OCI-LY1 (cell line): ENCODE measurements around the gene CALB2.

Source experiments
- H2AFZ ChIP-seq: fragments of 200-600 bp; sonication (generic), shearing (Covaris generic); 2 replicates; pipeline ENCODE4 v1.6.0; 2014; ENCODE audit warnings: antibody characterized with exemption, mild to moderate bottlenecking, low read length
- H3F3A ChIP-seq: fragments of 200-600 bp; sonication (generic), shearing (Covaris generic); 2 replicates; pipeline ENCODE4 v1.6.0; 2014; ENCODE audit warnings: mild to moderate bottlenecking, antibody characterized with exemption, low read length, moderate library complexity; ENCODE audit not compliant: insufficient read depth
- H3K27ac ChIP-seq: fragments of 200-600 bp; sonication (generic); 2 replicates; pipeline ENCODE4 v1.5.1; 2014; ENCODE audit warnings: low read length, mixed run types, mild to moderate bottlenecking, low read depth; ENCODE audit not compliant: poor library complexity, severe bottlenecking
- H3K27me3 ChIP-seq: fragments of 200-600 bp; sonication (generic); 2 replicates; pipeline ENCODE4 v1.6.0; 2014; ENCODE audit warnings: antibody characterized with exemption, mild to moderate bottlenecking, low read length, moderate library complexity; ENCODE audit not compliant: insufficient read depth
- H3K36me3 ChIP-seq: fragments of 200-600 bp; sonication (generic); 2 replicates; pipeline ENCODE4 v1.6.1; 2014; ENCODE audit warnings: mild to moderate bottlenecking, antibody characterized with exemption, low read length, moderate library complexity, mixed read lengths; ENCODE audit not compliant: insufficient read depth
- H3K4me1 ChIP-seq: fragments of 200-600 bp; sonication (generic); 2 replicates; pipeline ENCODE4 v1.5.1; 2014; ENCODE audit warnings: mild to moderate bottlenecking, low read length, moderate library complexity; ENCODE audit not compliant: insufficient read depth, severe bottlenecking
- H3K4me2 ChIP-seq: fragments of 200-600 bp; sonication (generic), shearing (Covaris generic); 2 replicates; pipeline ENCODE4 v1.6.1; 2014; ENCODE audit warnings: low read length
- H3K4me3 ChIP-seq: fragments of 200-600 bp; sonication (generic); 2 replicates; pipeline ENCODE4 v1.5.1; 2014; ENCODE audit warnings: low read length, low read depth, mild to moderate bottlenecking, mixed read lengths; ENCODE audit not compliant: poor library complexity, severe bottlenecking
- H3K79me2 ChIP-seq: fragments of 200-600 bp; shearing (Covaris generic); 2 replicates; pipeline ENCODE4 v1.6.1; 2016; ENCODE audit warnings: mixed run types, low read length, mixed read lengths; ENCODE audit not compliant: insufficient read depth
- H3K9ac ChIP-seq: fragments of 200-600 bp; sonication (generic), shearing (Covaris generic); 2 replicates; pipeline ENCODE4 v1.6.1; 2014; ENCODE audit warnings: mild to moderate bottlenecking, low read length, mixed read lengths
- H3K9me2 ChIP-seq: fragments of 200-600 bp; sonication (generic), shearing (Covaris generic); 2 replicates; pipeline ENCODE4 v1.6.1; 2014; ENCODE audit warnings: low read depth, mild to moderate bottlenecking, low read length, mixed read lengths
- H3K9me3 ChIP-seq: fragments of 200-600 bp; shearing (Covaris generic); 2 replicates; pipeline ENCODE4 v1.6.1; 2014; ENCODE audit warnings: low read length, mixed read lengths
- H4K20me1 ChIP-seq: fragments of 200-600 bp; sonication (generic), shearing (Covaris generic); 2 replicates; pipeline ENCODE4 v1.6.0; 2016; ENCODE audit warnings: mild to moderate bottlenecking, low read length; ENCODE audit not compliant: insufficient read depth
- EZH2 ChIP-seq: fragments of 200-600 bp; sonication (generic), shearing (Covaris generic); IDR thresholded peaks from 2 replicates; pipeline ENCODE4 v1.8.0; 2017; ENCODE audit warnings: borderline replicate concordance, mixed run types, mild to moderate bottlenecking, antibody characterized with exemption, low read length, moderate library complexity, mixed read lengths
- TF ChIP-seq, protein P1 (sequence below): fragments of 200-600 bp; sonication (generic), shearing (Covaris generic); IDR thresholded peaks from 2 replicates; pipeline ENCODE4 v1.5.1; 2017; ENCODE audit warnings: mild to moderate bottlenecking, antibody characterized with exemption, low read length, moderate library complexity, mixed read lengths

The CALB2 gene

DNA sequence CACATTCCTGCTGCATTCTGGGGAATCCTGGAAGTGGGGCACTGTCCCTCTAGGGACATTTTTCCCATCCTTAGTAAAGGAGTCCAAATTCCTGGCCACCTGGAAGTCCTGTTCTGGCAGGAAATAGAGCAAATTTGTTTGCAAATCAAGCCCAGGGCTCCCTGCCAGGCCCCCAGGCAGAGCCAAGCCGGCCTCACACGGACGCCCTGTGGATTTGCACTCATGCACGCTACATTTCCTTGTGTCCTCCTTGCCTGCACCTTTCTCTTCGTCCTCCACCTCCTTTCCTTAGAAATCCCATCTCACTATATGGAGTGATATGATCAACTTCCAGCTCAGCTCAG, 7.0 kb upstream of the CALB2 start:
- Histone ChIP-seq H3K79me2 (no peaks in the 10 kb centered on the region), H3K9ac (no peak overlapping the region), H3K27me3 (no peaks in the 10 kb centered on the region), H3K27ac (no peak overlapping the region), H4K20me1 (no peaks in the 10 kb centered on the region), H3F3A (no peaks in the 10 kb centered on the region), H3K9me3 (no peaks in the 10 kb centered on the region), H3K4me1 (no peaks in the 10 kb centered on the region), H2AFZ (no peak overlapping the region), H3K4me3 (no peak overlapping the region), H3K36me3 (no peaks in the 10 kb centered on the region), H3K4me2 (no peak overlapping the region), H3K9me2 (no peaks in the 10 kb centered on the region)
- TF ChIP-seq EZH2, result no peak
- TF ChIP-seq, protein P1, sequence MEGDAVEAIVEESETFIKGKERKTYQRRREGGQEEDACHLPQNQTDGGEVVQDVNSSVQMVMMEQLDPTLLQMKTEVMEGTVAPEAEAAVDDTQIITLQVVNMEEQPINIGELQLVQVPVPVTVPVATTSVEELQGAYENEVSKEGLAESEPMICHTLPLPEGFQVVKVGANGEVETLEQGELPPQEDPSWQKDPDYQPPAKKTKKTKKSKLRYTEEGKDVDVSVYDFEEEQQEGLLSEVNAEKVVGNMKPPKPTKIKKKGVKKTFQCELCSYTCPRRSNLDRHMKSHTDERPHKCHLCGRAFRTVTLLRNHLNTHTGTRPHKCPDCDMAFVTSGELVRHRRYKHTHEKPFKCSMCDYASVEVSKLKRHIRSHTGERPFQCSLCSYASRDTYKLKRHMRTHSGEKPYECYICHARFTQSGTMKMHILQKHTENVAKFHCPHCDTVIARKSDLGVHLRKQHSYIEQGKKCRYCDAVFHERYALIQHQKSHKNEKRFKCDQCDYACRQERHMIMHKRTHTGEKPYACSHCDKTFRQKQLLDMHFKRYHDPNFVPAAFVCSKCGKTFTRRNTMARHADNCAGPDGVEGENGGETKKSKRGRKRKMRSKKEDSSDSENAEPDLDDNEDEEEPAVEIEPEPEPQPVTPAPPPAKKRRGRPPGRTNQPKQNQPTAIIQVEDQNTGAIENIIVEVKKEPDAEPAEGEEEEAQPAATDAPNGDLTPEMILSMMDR, result no peak

DNA sequence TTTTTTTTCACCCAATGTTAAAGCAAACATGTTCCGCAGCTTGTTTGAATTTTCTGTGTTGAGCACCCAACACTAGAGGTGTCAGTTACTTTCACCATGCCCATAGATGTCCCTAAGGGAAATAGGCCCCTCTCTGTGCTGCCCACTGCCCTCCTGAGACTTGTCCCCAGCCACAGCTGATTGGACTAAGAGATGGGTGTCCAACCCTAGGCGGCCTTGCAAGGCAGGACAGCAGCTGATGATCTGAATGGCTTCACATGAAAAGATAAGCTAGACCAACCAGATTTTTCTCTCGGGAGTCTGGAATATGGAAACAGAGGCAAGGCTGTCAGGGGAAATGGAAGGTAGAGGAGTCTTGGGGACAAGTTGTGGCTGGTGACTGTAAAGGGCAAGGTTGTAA, 6.1 kb upstream of the CALB2 start:
- H3K36me3 ChIP-seq, result no peaks in the 10 kb centered on the region
- no peak overlapping the region for H3K27ac ChIP-seq
- H3F3A ChIP-seq, result no peaks in the 10 kb centered on the region
- H3K4me3 ChIP-seq, result no peak overlapping the region
- no peaks in the 10 kb centered on the region for H3K27me3 ChIP-seq
- H4K20me1 ChIP-seq, result no peaks in the 10 kb centered on the region
- no peaks in the 10 kb centered on the region for H3K79me2 ChIP-seq
- no peak overlapping the region for H3K4me2 ChIP-seq
- H3K9ac ChIP-seq, result no peak overlapping the region
- H2AFZ ChIP-seq, result no peak overlapping the region
- no peak for TF ChIP-seq EZH2
- H3K4me1 ChIP-seq, result no peaks in the 10 kb centered on the region
- H3K9me2 ChIP-seq, result no peaks in the 10 kb centered on the region
- no peaks in the 10 kb centered on the region for H3K9me3 ChIP-seq

DNA sequence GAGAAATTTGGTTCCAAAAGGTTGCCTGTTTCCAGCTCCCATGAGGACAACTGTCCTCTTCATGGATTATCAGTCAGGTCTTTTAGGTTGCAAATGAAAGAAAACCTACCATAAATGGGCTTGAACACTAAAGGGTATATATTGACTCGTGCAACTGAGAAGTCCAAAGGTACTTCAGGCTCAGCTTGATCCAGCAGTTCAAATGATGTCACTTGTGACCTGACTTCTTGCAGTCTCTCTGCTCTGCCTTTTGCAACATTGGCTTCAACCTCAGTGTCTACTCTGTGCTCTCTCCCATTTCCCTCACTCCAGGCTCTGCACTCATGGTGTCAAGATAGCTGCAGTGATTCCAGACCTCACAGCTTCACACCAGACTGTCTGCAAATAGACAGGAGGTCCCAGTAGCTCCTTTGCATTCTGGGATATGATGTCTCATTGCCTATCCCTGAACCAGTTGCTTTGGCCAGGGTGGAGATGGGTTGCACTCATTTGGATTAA, 5.5 kb upstream of the CALB2 start:
- no peaks in the 10 kb centered on the region for H3K9me2 ChIP-seq
- H3K27me3 ChIP-seq, result no peaks in the 10 kb centered on the region
- H4K20me1 ChIP-seq, result no peaks in the 10 kb centered on the region
- no peaks in the 10 kb centered on the region for H3K4me1 ChIP-seq
- no peak overlapping the region for H3K4me3 ChIP-seq
- no peaks in the 10 kb centered on the region for H3K79me2 ChIP-seq
- no peak overlapping the region for H3K9ac ChIP-seq
- no peak overlapping the region for H2AFZ ChIP-seq
- H3K27ac ChIP-seq, result no peak overlapping the region
- H3F3A ChIP-seq, result no peaks in the 10 kb centered on the region
- no peaks in the 10 kb centered on the region for H3K9me3 ChIP-seq
- TF ChIP-seq EZH2, result no peak
- TF ChIP-seq, protein P1, result no peak
- H3K4me2 ChIP-seq, result no peak overlapping the region
- H3K36me3 ChIP-seq, result no peaks in the 10 kb centered on the region

DNA sequence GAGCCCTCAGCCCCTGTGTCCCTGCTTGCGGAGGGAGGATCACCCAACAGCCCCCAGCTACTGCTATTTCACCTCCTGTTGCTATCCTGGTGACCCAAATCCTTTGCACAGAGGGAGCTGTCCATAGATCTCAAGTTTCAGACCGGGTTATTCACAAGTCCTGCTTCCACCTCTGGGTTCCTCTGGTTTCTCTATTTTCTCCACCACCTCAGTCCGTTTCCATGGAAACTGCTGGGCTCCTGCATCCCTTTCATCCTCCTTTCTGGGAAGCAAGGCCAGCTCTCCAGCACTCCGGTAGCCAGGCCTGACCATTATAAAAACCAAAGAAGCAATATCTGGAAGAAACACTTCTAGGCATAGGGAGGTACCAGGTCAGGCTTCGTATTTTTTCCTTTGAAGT, 4.8 kb upstream of the CALB2 start:
- Histone ChIP-seq H3K9me3 (no peaks in the 10 kb centered on the region), H3K4me2 (no peak overlapping the region), H3F3A (no peaks in the 10 kb centered on the region), H3K27me3 (no peaks in the 10 kb centered on the region), H3K27ac (no peak overlapping the region), H3K36me3 (no peaks in the 10 kb centered on the region), H3K9ac (no peak overlapping the region), H3K4me3 (no peak overlapping the region), H3K79me2 (no peaks in the 10 kb centered on the region), H3K9me2 (no peaks in the 10 kb centered on the region), H4K20me1 (no peaks in the 10 kb centered on the region), H3K4me1 (no peaks in the 10 kb centered on the region), H2AFZ (no peak overlapping the region)
- no peak for TF ChIP-seq EZH2
- TF ChIP-seq, protein P1, result no peak
